Measurements from ENCODE around the gene GABBR2.

DNA sequence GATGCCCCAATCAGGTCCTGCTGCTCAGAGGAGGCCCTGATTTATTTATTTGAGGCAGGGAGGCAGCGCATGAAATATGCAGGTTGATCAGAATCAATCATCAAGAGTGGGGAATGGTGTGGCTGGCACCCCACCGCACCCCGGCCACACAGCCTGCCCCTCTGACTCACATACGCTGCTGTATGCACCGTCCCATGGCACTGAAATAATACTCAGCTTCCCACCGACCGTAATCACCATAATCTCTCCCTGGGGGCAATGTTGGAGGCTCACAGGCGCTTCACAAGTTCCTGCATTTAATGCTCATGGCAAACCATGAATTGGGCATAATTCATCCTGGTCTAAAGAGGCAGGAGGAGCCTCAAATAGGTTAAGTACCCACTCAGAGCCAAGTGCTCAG, 312.1 kb downstream of the GABBR2 start:
- TF ChIP-seq EZH2 (IDR thresholded peaks at IDR 0.05; ENCODE audit: low read length): no peak
- TF ChIP-seq, protein P1, sequence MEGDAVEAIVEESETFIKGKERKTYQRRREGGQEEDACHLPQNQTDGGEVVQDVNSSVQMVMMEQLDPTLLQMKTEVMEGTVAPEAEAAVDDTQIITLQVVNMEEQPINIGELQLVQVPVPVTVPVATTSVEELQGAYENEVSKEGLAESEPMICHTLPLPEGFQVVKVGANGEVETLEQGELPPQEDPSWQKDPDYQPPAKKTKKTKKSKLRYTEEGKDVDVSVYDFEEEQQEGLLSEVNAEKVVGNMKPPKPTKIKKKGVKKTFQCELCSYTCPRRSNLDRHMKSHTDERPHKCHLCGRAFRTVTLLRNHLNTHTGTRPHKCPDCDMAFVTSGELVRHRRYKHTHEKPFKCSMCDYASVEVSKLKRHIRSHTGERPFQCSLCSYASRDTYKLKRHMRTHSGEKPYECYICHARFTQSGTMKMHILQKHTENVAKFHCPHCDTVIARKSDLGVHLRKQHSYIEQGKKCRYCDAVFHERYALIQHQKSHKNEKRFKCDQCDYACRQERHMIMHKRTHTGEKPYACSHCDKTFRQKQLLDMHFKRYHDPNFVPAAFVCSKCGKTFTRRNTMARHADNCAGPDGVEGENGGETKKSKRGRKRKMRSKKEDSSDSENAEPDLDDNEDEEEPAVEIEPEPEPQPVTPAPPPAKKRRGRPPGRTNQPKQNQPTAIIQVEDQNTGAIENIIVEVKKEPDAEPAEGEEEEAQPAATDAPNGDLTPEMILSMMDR (optimal IDR thresholded peaks at IDR 0.05 in 1 of 3, IDR thresholded peaks at IDR 0.05 in 1 of 3, conservative IDR thresholded peaks at IDR 0.05 in 1 of 3; ENCODE audit: extremely low read depth in 1 of 3, insufficient read depth in 2 of 3, low read length in 3 of 3): no peak
